Renal pelvis (tissue), 4 donors: Measurements from ENCODE around the gene KNSTRN. TPM values are rescaled to one million over a fixed set of nuclear protein-coding genes. Genes with fewer than 3 reads are reported as not detected.

Source experiments
- DNase-seq: peaks from one replicate; pipeline ENCODE4 v3.0.0-alpha.2; 2013
- polyA plus RNA-seq, 3 donors: library from polyadenylated mRNA; unstranded; fragments of 120-200 nt; gene quantifications; one replicate each; pipeline ENCODE4 v1.2.1, GENCODE V29; 2013; ENCODE audit not compliant: insufficient read length in 3 of 3

The KNSTRN gene
- polyA plus RNA-seq, 3 donors: 31.4 to 33.6 (median 32.2) TPM

GRCh38 chr15:40343512-40343911 is 39.0 kb upstream of the KNSTRN start:
- DNase-seq: no peak

DNA sequence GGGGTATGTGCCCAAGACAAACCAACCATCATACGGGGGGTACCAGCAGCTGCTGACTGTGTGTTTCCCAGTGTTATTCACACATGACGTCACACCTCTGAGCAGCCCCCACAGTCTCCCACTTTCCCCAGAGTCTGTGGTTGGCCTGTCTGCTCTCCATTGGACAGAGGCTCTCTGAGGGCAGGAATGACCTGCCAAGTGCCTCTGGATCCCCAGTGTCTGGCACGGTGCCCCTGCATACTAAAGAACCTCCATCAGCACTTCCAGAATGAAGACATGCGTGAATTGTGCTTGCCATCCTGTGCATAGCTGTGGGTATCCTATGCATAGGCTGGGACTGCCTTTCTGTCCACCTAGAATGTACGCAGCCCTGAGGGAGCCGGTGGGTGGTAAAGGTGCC is 38.3 kb upstream of the KNSTRN start:
- no peak for DNase-seq

- no peak for DNase-seq
Measured at GRCh38 chr15:40344631-40345120, 37.8 kb upstream of the KNSTRN start.

GRCh38 chr15:40345225-40345866 is 37.2 kb upstream of the KNSTRN start:
- no peak for DNase-seq

DNA sequence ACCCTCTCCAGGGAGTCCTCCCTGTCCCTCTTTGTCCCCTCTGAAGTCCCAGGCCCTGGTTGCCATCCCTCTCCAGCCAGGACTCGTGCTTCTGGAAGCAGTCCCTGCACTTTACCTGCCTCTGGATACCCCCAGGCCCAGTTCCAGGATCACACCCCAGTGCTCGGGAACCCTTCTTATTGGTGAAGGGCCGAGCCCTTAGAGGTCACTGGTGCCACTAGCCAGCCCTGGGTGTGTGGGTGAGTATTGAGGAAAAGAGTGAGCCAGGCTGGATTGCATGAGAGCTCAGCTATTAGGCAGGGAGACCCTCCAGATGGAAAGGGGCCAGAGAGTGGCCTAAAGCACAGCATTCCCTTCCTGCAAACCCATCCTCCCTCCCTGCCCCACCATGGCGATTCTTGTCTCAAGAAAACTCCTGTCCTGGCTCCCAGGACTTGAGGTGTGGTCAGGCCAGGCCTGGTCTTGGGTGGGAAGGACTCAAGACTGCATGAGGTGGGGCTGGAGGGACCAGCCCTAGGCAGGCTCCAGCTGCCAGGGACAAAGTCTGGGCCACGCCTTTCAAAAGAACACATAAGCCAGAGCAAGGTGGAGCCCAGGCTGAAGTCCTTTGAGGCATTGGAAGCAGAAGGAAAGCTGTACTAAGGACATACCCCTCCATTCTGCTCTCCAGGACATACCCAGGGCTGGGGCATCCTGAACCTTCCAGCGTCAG is 36.5 kb upstream of the KNSTRN start:
- no peak for DNase-seq

- DNase-seq: no peak
Measured at GRCh38 chr15:40346579-40347558, 35.7 kb upstream of the KNSTRN start.

GRCh38 chr15:40347559-40348473 is 34.7 kb upstream of the KNSTRN start:
- no peak for DNase-seq

- DNase-seq: no peak
Measured at GRCh38 chr15:40348474-40348870, 34.0 kb upstream of the KNSTRN start.

- DNase-seq: no peak
Measured at GRCh38 chr15:40349163-40349562, 33.4 kb upstream of the KNSTRN start.

- no peak for DNase-seq
Measured at GRCh38 chr15:40352281-40352901, 30.1 kb upstream of the KNSTRN start.

- DNase-seq: no peak
Measured at GRCh38 chr15:40353697-40354096, 28.8 kb upstream of the KNSTRN start.

- DNase-seq: no peak
Measured at GRCh38 chr15:40354408-40355171, 27.9 kb upstream of the KNSTRN start.

GRCh38 chr15:40355976-40356585 is 26.4 kb upstream of the KNSTRN start:
- DNase-seq: no peak

DNA sequence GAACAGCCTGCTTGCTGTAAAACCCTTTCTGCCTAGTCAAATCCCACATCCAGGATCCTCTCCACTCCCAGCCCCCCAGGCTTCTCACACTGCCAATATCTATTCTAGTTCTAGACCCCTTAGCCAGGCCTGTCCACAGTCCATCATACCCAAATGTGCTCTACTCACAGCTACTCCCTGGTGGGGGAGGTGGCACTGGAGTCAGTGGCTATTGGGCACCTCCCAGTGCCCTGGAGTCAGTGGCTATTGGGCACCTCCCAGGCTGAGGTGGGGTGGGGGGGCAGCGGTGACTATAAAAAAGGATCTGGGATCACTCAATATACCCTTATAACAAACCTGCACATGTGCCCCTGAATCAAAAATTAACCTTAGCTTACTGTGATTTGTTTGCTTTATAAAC is 25.3 kb upstream of the KNSTRN start:
- no peak for DNase-seq

DNA sequence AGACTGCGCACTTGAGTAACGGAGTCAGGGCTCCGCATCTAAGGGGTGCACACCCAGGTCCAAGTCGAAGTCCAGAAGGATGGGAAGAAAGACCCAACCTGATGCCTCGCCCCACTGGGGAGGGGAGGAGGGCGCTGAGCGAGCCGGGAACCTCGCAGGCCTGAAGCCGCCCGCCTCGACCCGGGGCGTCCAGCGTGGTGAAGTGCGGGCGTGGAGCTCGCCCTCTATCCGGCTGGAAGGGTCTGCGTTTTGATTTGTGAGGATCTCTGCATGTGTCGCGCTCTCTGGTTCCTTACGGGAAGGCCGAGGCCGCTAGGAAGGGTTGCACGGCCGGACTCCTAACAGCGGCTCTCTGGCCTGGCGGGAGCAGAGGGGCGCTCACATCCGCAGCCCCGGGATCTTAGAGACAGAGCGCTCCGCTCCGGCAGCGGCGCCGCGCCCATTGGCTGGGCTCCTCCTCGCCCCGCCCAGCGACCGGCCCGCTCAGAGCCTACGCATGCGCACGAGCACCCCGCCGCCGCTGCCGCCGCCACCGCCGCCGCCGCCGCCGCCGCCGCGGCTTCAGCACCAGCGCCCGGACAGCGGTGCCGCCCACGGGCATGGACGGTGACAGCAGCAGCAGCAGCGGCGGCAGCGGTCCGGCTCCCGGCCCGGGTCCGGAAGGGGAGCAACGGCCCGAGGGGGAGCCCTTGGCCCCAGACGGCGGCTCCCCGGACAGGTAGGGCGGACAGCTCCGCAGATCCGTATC is 24.6 kb upstream of the KNSTRN start, which contains the start of gene DISP2:
Gene DISP2 (plus strand): TSS at position 497 of the 748 bp plus-strand sequence. CDS start 103 bp downstream, at position 600.
- peak; percentile 75 for DNase-seq

GRCh38 chr15:40358471-40359353 is 23.8 kb upstream of the KNSTRN start:
- DNase-seq: no peak

DNA sequence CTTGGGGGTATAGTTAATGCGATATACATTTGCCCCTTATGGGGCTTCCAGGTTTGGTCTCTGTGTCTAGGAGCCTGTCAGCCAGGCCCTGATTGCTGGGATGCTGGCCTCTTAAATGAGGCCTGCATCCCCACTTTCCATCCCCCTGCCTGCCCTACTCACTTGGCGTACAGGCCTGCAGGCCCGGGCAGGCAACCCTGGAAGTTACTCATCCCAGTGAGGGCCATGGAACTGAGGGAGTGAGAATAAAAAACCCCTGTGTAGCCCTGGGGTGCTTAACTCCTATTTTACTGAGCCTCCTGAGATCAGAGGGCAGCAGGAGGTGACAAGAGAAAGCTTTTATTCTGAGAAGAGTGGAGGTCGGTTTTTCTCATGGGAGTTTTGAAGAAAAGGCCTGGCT is 22.5 kb upstream of the KNSTRN start:
- DNase-seq: no peak

GRCh38 chr15:40361640-40362039 is 20.9 kb upstream of the KNSTRN start:
- DNase-seq: no peak
